GM19328 (cell line): ENCODE measurements around the gene FADD.
A peak's percentile ranks its signal among the peaks of the same experiment; 100 is the strongest.
"Not testable (repeated sequence)": the region's sequence is repeated elsewhere in the genome, so short reads cannot be mapped to it uniquely, and the experiment has no call there.

Experiments used
- ATAC-seq: cut with Tn5 transposase; IDR thresholded peaks from one replicate; pipeline ENCODE4 v1.9.1; 2021; ENCODE audit warnings: mild to moderate bottlenecking, moderate library complexity; ENCODE audit not compliant: unreplicated experiment

Gene FADD

GRCh38 chr11:70203751-70204465 is 812 bp downstream of the FADD start:
- ATAC-seq: peak; percentile 20

- ATAC-seq: no peak
Observed at GRCh38 chr11:70204466-70204799, 1.3 kb downstream of the FADD start.

GRCh38 chr11:70205049-70205725 is 2.1 kb downstream of the FADD start:
- ATAC-seq: no peak

GRCh38 chr11:70205766-70206165 is 2.7 kb downstream of the FADD start:
- ATAC-seq: no peak

- ATAC-seq: no peak
Observed at GRCh38 chr11:70206226-70206981, 3.3 kb downstream of the FADD start.

GRCh38 chr11:70206982-70207376 is 3.9 kb downstream of the FADD start:
- no peak for ATAC-seq

- no peak for ATAC-seq
Observed at GRCh38 chr11:70207531-70208131, 4.5 kb downstream of the FADD start.

- no peak for ATAC-seq
Observed at GRCh38 chr11:70209391-70209912, 6.4 kb downstream of the FADD start.

GRCh38 chr11:70210051-70210501 is 7.0 kb downstream of the FADD start:
- no peak for ATAC-seq

- no peak for ATAC-seq
Observed at GRCh38 chr11:70210530-70210929, 7.4 kb downstream of the FADD start.

- no peak for ATAC-seq
Observed at GRCh38 chr11:70212227-70212811, 9.2 kb downstream of the FADD start.

- not testable (repeated sequence) for ATAC-seq
Observed at GRCh38 chr11:70217388-70217787, 14.3 kb downstream of the FADD start.

GRCh38 chr11:70218076-70218475 is 15.0 kb downstream of the FADD start:
- not testable (repeated sequence) for ATAC-seq

GRCh38 chr11:70220136-70220535 is 17.0 kb downstream of the FADD start:
- ATAC-seq: no peak

- no peak for ATAC-seq
Observed at GRCh38 chr11:70220920-70221319, 17.8 kb downstream of the FADD start.

- no peak for ATAC-seq
Observed at GRCh38 chr11:70225681-70226177, 22.6 kb downstream of the FADD start.

- ATAC-seq: no peak
Observed at GRCh38 chr11:70226183-70226582, 23.1 kb downstream of the FADD start.

- no peak for ATAC-seq
Observed at GRCh38 chr11:70226967-70227366, 23.9 kb downstream of the FADD start.

- ATAC-seq: no peak
Observed at GRCh38 chr11:70229737-70230136, 26.6 kb downstream of the FADD start.

GRCh38 chr11:70230151-70230839 is 27.2 kb downstream of the FADD start:
- no peak for ATAC-seq
